ENCODE measurements around the gene REL.

GRCh38 chr2:60962528-60962927 lies 81.2 kb downstream of the REL start:
- TF ChIP-seq CTCF (IDR thresholded peaks at IDR 0.05) (no peak), POLR2A (IDR thresholded peaks at IDR 0.05) (no peak)

All from stomach (tissue), 4 donors.